ENCODE data around the gene RALGDS. TPM values are rescaled to one million over a fixed set of nuclear protein-coding genes. Genes with fewer than 3 reads are reported as not detected.
A peak's percentile ranks its signal among the peaks of the same experiment; 100 is the strongest.

The RALGDS gene
- total and polyA plus RNA-seq, 9 of the 15 experiments (the other 6 are each of a cell fraction or from before 2014, with no cell fraction given), result 0.75 to 43.3 (median 27.1) TPM

DNA sequence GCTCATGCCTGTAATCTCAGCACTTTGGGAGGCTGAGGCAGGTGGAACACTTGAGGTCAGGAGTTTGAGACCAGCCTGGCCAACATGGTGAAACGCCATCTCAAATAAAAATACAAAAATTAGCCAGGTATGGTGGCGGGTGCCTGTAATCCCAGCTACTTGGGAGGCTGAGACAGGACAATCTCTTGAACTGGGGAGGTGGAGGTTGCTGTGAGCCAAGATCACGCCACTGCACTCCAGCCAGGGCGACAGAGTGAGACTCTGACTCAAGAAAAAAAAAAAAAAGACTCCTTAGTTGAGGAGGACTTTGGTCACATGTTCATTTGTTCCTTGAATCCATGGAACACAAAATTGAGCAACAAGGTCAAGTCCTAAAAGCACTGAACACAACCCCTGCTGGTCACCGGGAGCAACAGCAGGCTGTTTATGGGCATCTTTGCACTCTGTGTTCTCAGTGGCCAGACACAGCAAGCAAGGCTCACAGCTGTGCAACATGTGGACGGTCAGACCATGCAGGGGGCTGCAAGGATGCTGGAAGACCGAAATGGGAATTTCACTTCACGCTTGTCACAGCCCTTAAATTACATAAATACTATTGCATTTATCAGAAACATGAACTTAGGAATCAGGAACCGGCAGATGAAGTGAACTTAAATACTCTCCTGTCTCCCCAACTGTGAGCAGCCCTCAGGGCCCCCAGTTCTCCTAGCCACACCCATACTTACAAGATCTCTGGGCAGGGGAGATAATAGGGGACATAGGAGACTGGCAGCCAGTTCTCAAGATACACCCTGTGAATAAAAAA is 39.9 kb upstream of the RALGDS start (continued):
- TF ChIP-seq, protein P1, sequence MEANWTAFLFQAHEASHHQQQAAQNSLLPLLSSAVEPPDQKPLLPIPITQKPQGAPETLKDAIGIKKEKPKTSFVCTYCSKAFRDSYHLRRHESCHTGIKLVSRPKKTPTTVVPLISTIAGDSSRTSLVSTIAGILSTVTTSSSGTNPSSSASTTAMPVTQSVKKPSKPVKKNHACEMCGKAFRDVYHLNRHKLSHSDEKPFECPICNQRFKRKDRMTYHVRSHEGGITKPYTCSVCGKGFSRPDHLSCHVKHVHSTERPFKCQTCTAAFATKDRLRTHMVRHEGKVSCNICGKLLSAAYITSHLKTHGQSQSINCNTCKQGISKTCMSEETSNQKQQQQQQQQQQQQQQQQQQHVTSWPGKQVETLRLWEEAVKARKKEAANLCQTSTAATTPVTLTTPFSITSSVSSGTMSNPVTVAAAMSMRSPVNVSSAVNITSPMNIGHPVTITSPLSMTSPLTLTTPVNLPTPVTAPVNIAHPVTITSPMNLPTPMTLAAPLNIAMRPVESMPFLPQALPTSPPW (CRISPR knock-in tag; IDR thresholded peaks at IDR 0.05), result no peak
- TF ChIP-seq SMAD2 (IDR thresholded peaks at IDR 0.05; ENCODE audit: low read depth, low read length), result no peak
- no peak for TF ChIP-seq CEBPZ (IDR thresholded peaks at IDR 0.05; ENCODE audit: borderline replicate concordance, low read depth, low read length)
- peak; percentile 58 for TF ChIP-seq CBFA2T3 (IDR thresholded peaks at IDR 0.05)
- TF ChIP-seq DACH1 (IDR thresholded peaks at IDR 0.05; ENCODE audit: partially characterized antibody), result peak; percentile 60
- TF ChIP-seq FOXM1 (IDR thresholded peaks at IDR 0.05; ENCODE audit: low read depth), result no peak
- TF ChIP-seq FOXM1 (CRISPR knock-in tag; IDR thresholded peaks at IDR 0.05; ENCODE audit: low read depth), result no peak
- peak in 1 of 3 experiments; percentile 21 for TF ChIP-seq YY1 (IDR thresholded peaks at IDR 0.05; ENCODE audit: borderline replicate concordance in 1 of 3, control insufficient read depth in 1 of 3, extremely low read depth in 1 of 3, insufficient read depth in 3 of 3, insufficient read length in 1 of 3, insufficient replicate concordance in 2 of 3, low read depth in 1 of 3, low read length in 2 of 3)
- TF ChIP-seq EHMT2 (IDR thresholded peaks at IDR 0.05), result no peak
- TF ChIP-seq, protein P2, sequence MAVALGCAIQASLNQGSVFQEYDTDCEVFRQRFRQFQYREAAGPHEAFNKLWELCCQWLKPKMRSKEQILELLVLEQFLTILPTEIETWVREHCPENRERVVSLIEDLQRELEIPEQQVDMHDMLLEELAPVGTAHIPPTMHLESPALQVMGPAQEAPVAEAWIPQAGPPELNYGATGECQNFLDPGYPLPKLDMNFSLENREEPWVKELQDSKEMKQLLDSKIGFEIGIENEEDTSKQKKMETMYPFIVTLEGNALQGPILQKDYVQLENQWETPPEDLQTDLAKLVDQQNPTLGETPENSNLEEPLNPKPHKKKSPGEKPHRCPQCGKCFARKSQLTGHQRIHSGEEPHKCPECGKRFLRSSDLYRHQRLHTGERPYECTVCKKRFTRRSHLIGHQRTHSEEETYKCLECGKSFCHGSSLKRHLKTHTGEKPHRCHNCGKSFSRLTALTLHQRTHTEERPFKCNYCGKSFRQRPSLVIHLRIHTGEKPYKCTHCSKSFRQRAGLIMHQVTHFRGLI (CRISPR knock-in tag; IDR thresholded peaks at IDR 0.05), result no peak
- no peak for TF ChIP-seq PHTF2 (CRISPR knock-in tag; IDR thresholded peaks at IDR 0.05)
- no peak for TF ChIP-seq JUNB (CRISPR knock-in tag; conservative IDR thresholded peaks at IDR 0.05)
- no peak for TF ChIP-seq ADNP (tag; IDR thresholded peaks at IDR 0.05)
- TF ChIP-seq FOXA3 (CRISPR knock-in tag; conservative IDR thresholded peaks at IDR 0.05 in 1 of 2, IDR thresholded peaks at IDR 0.05 in 1 of 2), result no peak
- no peak for TF ChIP-seq MCM5 (IDR thresholded peaks at IDR 0.05; ENCODE audit: low read depth)
- TF ChIP-seq, protein P3, sequence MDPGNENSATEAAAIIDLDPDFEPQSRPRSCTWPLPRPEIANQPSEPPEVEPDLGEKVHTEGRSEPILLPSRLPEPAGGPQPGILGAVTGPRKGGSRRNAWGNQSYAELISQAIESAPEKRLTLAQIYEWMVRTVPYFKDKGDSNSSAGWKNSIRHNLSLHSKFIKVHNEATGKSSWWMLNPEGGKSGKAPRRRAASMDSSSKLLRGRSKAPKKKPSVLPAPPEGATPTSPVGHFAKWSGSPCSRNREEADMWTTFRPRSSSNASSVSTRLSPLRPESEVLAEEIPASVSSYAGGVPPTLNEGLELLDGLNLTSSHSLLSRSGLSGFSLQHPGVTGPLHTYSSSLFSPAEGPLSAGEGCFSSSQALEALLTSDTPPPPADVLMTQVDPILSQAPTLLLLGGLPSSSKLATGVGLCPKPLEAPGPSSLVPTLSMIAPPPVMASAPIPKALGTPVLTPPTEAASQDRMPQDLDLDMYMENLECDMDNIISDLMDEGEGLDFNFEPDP (CRISPR knock-in tag; IDR thresholded peaks at IDR 0.05), result no peak
- TF ChIP-seq FOXA1 (IDR thresholded peaks at IDR 0.05; ENCODE audit: borderline replicate concordance), result no peak
- no peak; the same call in 1 of the 2 replicates for TF ChIP-seq ZBTB7A (IDR thresholded peaks at IDR 0.05; ENCODE audit: borderline replicate concordance, control insufficient read depth, low read depth, low read length)
